Measurements from ENCODE around the gene TAF3.

DNA sequence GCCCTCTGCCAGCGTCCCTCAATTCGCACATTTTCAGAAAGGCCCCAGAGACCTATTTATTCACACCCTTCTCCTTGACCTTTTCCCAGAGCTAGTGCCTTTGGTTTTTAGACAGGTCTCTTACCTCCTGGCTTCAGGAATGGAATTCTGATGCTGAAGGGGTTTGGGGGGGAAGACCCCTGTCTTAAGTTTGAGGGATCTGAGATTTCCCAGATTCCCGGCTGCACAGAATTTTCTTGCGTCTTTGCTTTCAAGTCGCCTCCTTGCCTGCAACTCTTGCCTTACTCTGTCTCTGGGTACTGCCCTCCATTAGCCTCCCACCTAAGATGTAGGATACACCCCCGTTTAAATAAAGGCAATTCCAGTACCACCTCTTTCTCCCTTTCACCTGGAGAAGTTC, 238.1 kb downstream of the TAF3 start:
- TF ChIP-seq, protein P1, sequence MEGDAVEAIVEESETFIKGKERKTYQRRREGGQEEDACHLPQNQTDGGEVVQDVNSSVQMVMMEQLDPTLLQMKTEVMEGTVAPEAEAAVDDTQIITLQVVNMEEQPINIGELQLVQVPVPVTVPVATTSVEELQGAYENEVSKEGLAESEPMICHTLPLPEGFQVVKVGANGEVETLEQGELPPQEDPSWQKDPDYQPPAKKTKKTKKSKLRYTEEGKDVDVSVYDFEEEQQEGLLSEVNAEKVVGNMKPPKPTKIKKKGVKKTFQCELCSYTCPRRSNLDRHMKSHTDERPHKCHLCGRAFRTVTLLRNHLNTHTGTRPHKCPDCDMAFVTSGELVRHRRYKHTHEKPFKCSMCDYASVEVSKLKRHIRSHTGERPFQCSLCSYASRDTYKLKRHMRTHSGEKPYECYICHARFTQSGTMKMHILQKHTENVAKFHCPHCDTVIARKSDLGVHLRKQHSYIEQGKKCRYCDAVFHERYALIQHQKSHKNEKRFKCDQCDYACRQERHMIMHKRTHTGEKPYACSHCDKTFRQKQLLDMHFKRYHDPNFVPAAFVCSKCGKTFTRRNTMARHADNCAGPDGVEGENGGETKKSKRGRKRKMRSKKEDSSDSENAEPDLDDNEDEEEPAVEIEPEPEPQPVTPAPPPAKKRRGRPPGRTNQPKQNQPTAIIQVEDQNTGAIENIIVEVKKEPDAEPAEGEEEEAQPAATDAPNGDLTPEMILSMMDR (IDR thresholded peaks at IDR 0.05; ENCODE audit: poor library complexity), result no peak
- TF ChIP-seq EZH2phosphoT487 (IDR thresholded peaks at IDR 0.05; ENCODE audit: low read depth, severe bottlenecking, unreplicated experiment), result no peak
- TF ChIP-seq EZH2 (IDR thresholded peaks at IDR 0.05; ENCODE audit: borderline replicate concordance), result no peak

Data from hepatocyte (in vitro differentiated cells).